Endodermal cell (in vitro differentiated cells): ENCODE measurements around the gene HOXB4. TPM values are rescaled to one million over a fixed set of nuclear protein-coding genes. Genes with fewer than 3 reads are reported as not detected.

Experiments used
- DNase-seq: peaks from one replicate; pipeline ENCODE4 v3.0.0-alpha.2; 2017
- H3K27ac ChIP-seq: 2 replicates; pipeline ENCODE4 v1.5.1; 2013; ENCODE audit warnings: mild to moderate bottlenecking, low read depth, low read length, moderate library complexity
- H3K27me3 ChIP-seq: 2 replicates; pipeline ENCODE4 v1.6.1; 2013; ENCODE audit warnings: mild to moderate bottlenecking, low read length, moderate library complexity; ENCODE audit not compliant: insufficient read depth, control insufficient read depth, poor library complexity, severe bottlenecking
- H3K36me3 ChIP-seq: 2 replicates; pipeline ENCODE4 v1.7.0; 2013; ENCODE audit warnings: mild to moderate bottlenecking, low read length, moderate library complexity; ENCODE audit not compliant: control insufficient read depth, insufficient read depth
- H3K4me1 ChIP-seq: one replicate; pipeline ENCODE4 v1.7.0; 2013; ENCODE audit warnings: low read length; ENCODE audit not compliant: control insufficient read depth, insufficient read depth
- H3K4me3 ChIP-seq: 2 replicates; pipeline ENCODE4 v1.5.1; 2013; ENCODE audit warnings: mild to moderate bottlenecking, low read length, moderate library complexity
- H3K9ac ChIP-seq: 2 replicates; pipeline ENCODE4 v1.6.1; 2013; ENCODE audit warnings: mild to moderate bottlenecking, low read length, moderate library complexity; ENCODE audit not compliant: poor library complexity, severe bottlenecking; ENCODE audit errors: extremely low read depth
- H3K9me3 ChIP-seq: 2 replicates; pipeline ENCODE4 v1.6.1; 2013; ENCODE audit warnings: mild to moderate bottlenecking, low read length, moderate library complexity; ENCODE audit not compliant: control insufficient read depth
- H3K27ac Mint-ChIP-seq: 2 replicates; pipeline ENCODE4 v1.8.0; 2020; ENCODE audit warnings: mixed read lengths
- H3K27me3 Mint-ChIP-seq: 2 replicates; pipeline ENCODE4 v1.8.0; 2021; ENCODE audit warnings: mild to moderate bottlenecking, mixed read lengths; ENCODE audit not compliant: insufficient read depth
- H3K36me3 Mint-ChIP-seq: 2 replicates; pipeline ENCODE4 v1.8.0; 2020; ENCODE audit warnings: low read depth, mixed read lengths
- H3K4me1 Mint-ChIP-seq: 2 replicates; pipeline ENCODE4 v1.8.0; 2020; ENCODE audit warnings: mixed read lengths
- H3K4me3 Mint-ChIP-seq: 2 replicates; pipeline ENCODE4 v1.8.0; 2020; ENCODE audit warnings: mild to moderate bottlenecking, moderate library complexity, mixed read lengths
- H3K9me3 Mint-ChIP-seq: 2 replicates; pipeline ENCODE4 v1.8.0; 2020; ENCODE audit warnings: mild to moderate bottlenecking, mixed read lengths
- CTCF ChIP-seq: fragments of 200-600 bp; sonication (generic); conservative IDR thresholded peaks from 2 replicates; pipeline ENCODE4 v1.5.0; 2021; ENCODE audit warnings: antibody characterized with exemption, mild to moderate bottlenecking
- WGBS, 2 experiments: methylation state at CpG; one replicate each; pipeline versions ENCODE4 v1.1.5 to v1.1.7; 2013; ENCODE audit warnings: missing lambda C conversion rate in 2 of 2, mixed read lengths in 1 of 2; ENCODE audit not compliant: insufficient coverage in 1 of 2, insufficient read length in 1 of 2; 5-methylcytosine and 5-hydroxymethylcytosine counted together
- total RNA-seq, 2 donors: library from RNA; stranded (reverse); fragmentation: NEBNext Ultra II Directional in 1 of 2; extraction: Animal tissue kit (Norgen Biotek cat#: 25700) in 1 of 2; gene quantifications; 2 replicates in 1 of 2; 3 replicates in 1 of 2; pipeline ENCODE4 v1.2.1, GENCODE V29; 2021

HOXB4 gene
- total RNA-seq, 2 donors from 2014 or later: not detected

GRCh38 chr17:48546924-48547807 lies 31.0 kb downstream of the HOXB4 start:
- Mint-ChIP-seq H3K9me3 (no peaks in the 10 kb centered on the region), H3K27me3 (peaks cover 98% of the 10 kb centered on the region), H3K4me3 (no peak overlapping the region), H3K4me1 (peaks cover 27% of the 10 kb centered on the region), H3K36me3 (no peaks in the 10 kb centered on the region), H3K27ac (no peak overlapping the region)
- no peak for TF ChIP-seq CTCF
- peak overlapping the region; percentile 95 for H3K27ac ChIP-seq
- DNase-seq: no peak
- 24 to 35% methylated on average over 7 to 9 of the region's 10 CpGs for WGBS, 2 experiments
- H3K27me3 ChIP-seq: peaks cover 99% of the 10 kb centered on the region
- peaks cover 14% of the 10 kb centered on the region for H3K4me1 ChIP-seq
- H3K9ac ChIP-seq: no peak overlapping the region
- peak overlapping the region; percentile 47 for H3K4me3 ChIP-seq
- H3K36me3 ChIP-seq: no peaks in the 10 kb centered on the region
- H3K9me3 ChIP-seq: no peaks in the 10 kb centered on the region

- Mint-ChIP-seq H3K27me3 (peaks cover 98% of the 10 kb centered on the region), H3K4me3 (peak overlapping the region; percentile 10), H3K27ac (no peak overlapping the region), H3K36me3 (no peaks in the 10 kb centered on the region), H3K9me3 (no peaks in the 10 kb centered on the region), H3K4me1 (peaks cover 32% of the 10 kb centered on the region)
- Histone ChIP-seq H3K9me3 (no peaks in the 10 kb centered on the region), H3K9ac (no peak overlapping the region), H3K27me3 (peaks cover 99% of the 10 kb centered on the region), H3K36me3 (no peaks in the 10 kb centered on the region), H3K4me3 (peak overlapping the region; percentile 47), H3K27ac (peak overlapping the region; percentile 95), H3K4me1 (peaks cover 14% of the 10 kb centered on the region)
- 21 to 26% methylated on average over 5 to 10 of the region's 10 CpGs for WGBS, 2 experiments
- no peak for TF ChIP-seq CTCF
- peak; percentile 86 for DNase-seq
Observed at GRCh38 chr17:48546137-48546923, 31.8 kb downstream of the HOXB4 start.

GRCh38 chr17:48545539-48545938 lies 32.6 kb downstream of the HOXB4 start:
- DNase-seq: no peak
- no peaks in the 10 kb centered on the region for H3K36me3 Mint-ChIP-seq
- no peak overlapping the region for H3K27ac Mint-ChIP-seq
- H3K4me3 ChIP-seq: peak overlapping the region; percentile 82
- 86 to 89% methylated on average over 1 of the region's 1 CpG for WGBS, 2 experiments
- H3K36me3 ChIP-seq: no peaks in the 10 kb centered on the region
- H3K4me3 Mint-ChIP-seq: no peak overlapping the region
- H3K9me3 ChIP-seq: no peaks in the 10 kb centered on the region
- peaks cover 97% of the 10 kb centered on the region for H3K27me3 Mint-ChIP-seq
- H3K4me1 Mint-ChIP-seq: peaks cover 32% of the 10 kb centered on the region
- H3K9ac ChIP-seq: no peak overlapping the region
- peaks cover 100% of the 10 kb centered on the region for H3K27me3 ChIP-seq
- H3K4me1 ChIP-seq: peaks cover 11% of the 10 kb centered on the region
- peak overlapping the region; percentile 95 for H3K27ac ChIP-seq
- TF ChIP-seq CTCF: no peak
- no peaks in the 10 kb centered on the region for H3K9me3 Mint-ChIP-seq
